Naive B cell (primary cell): ENCODE results near the gene SERTAD1. TPM values are rescaled to one million over a fixed set of nuclear protein-coding genes. Genes with fewer than 3 reads are reported as not detected.

Source experiments
- ATAC-seq, 2 donors: fragments of 150-1000 bp; cut with Tn5 transposase; 2 replicates each; pipeline ENCODE4 v1.10.0; 2021; ENCODE audit warnings: low read depth in 2 of 2, mild to moderate bottlenecking in 2 of 2, moderate library complexity in 2 of 2
- DNase-seq: peaks from one replicate; pipeline ENCODE4 v3.0.0; 2022
- H3K27ac Mint-ChIP-seq, 6 donors: one replicate each; pipeline ENCODE4 v1.8.0; 2020 to 2022; ENCODE audit warnings: mild to moderate bottlenecking in 6 of 6, mixed read lengths in 6 of 6, moderate library complexity in 5 of 6, inconsistent platforms in 2 of 6
- H3K27me3 Mint-ChIP-seq, 3 donors: one replicate each; pipeline ENCODE4 v1.8.0; 2021 to 2022; ENCODE audit warnings: mixed read lengths in 3 of 3, mild to moderate bottlenecking in 1 of 3
- H3K36me3 Mint-ChIP-seq, 2 donors: one replicate each; pipeline ENCODE4 v1.8.0; 2020 to 2022; ENCODE audit warnings: mixed read lengths in 2 of 2, inconsistent platforms in 1 of 2, mild to moderate bottlenecking in 1 of 2
- H3K4me1 Mint-ChIP-seq, 3 donors: one replicate each; pipeline ENCODE4 v1.8.0; 2020 to 2022; ENCODE audit warnings: mixed read lengths in 3 of 3, inconsistent platforms in 1 of 3, mild to moderate bottlenecking in 1 of 3, moderate library complexity in 1 of 3
- H3K4me3 Mint-ChIP-seq, 8 donors: one replicate each; pipeline ENCODE4 v1.8.0; 2020 to 2022; ENCODE audit warnings: mild to moderate bottlenecking in 8 of 8, mixed read lengths in 8 of 8, moderate library complexity in 8 of 8, inconsistent platforms in 2 of 8
- H3K9me3 Mint-ChIP-seq, 7 donors: one replicate each; pipeline ENCODE4 v1.8.0; 2020 to 2022; ENCODE audit warnings: mixed read lengths in 7 of 7, mild to moderate bottlenecking in 5 of 7, inconsistent platforms in 2 of 7, moderate library complexity in 1 of 7
- polyA plus RNA-seq, 6 donors: library from polyadenylated mRNA; unstranded; fragments of 300-500 nt; fragmentation: Illumina TruSeq; gene quantifications; one replicate each; pipeline ENCODE4 v1.2.3, GENCODE V29; 2021; ENCODE audit warnings: low read depth in 6 of 6

SERTAD1 gene
- polyA plus RNA-seq, 6 donors from 2014 or later: 8.7 to 23.0 (median 13.0) TPM

GRCh38 chr19:40383668-40384248 lies 42.0 kb downstream of the SERTAD1 start:
- no peak for ATAC-seq
- Mint-ChIP-seq H3K36me3 (no peaks in the 10 kb centered on the region), H3K4me3 (no peak overlapping the region), H3K9me3 (no peaks in the 10 kb centered on the region), H3K27me3 (peaks cover 0 to 8% (median 8%) of the 10 kb centered on the region in 3 donors), H3K4me1 (peaks cover 0 to 4% (median 0%) of the 10 kb centered on the region in 3 donors), H3K27ac (peak overlapping the region in 1 of 6 donors; percentile 28)
- no peak for DNase-seq

GRCh38 chr19:40381321-40381720 lies 44.5 kb downstream of the SERTAD1 start:
- Mint-ChIP-seq H3K4me1 (peaks cover 0 to 4% (median 0%) of the 10 kb centered on the region in 3 donors), H3K36me3 (no peaks in the 10 kb centered on the region), H3K9me3 (no peaks in the 10 kb centered on the region), H3K27ac (no peak overlapping the region), H3K27me3 (peaks cover 0 to 8% (median 0%) of the 10 kb centered on the region in 3 donors), H3K4me3 (no peak overlapping the region)
- no peak for ATAC-seq
- DNase-seq: no peak

- H3K4me3 Mint-ChIP-seq: no peak overlapping the region
- no peaks in the 10 kb centered on the region for H3K9me3 Mint-ChIP-seq
- ATAC-seq (no peak), DNase-seq (no peak)
- peak overlapping the region in 1 of 6 donors; percentile 70 for H3K27ac Mint-ChIP-seq
- H3K36me3 Mint-ChIP-seq: no peaks in the 10 kb centered on the region
- peaks cover 0 to 4% (median 0%) of the 10 kb centered on the region in 3 donors for H3K4me1 Mint-ChIP-seq
- peaks cover 0 to 7% (median 0%) of the 10 kb centered on the region in 3 donors for H3K27me3 Mint-ChIP-seq
Measured at GRCh38 chr19:40380199-40381037, 45.4 kb downstream of the SERTAD1 start.

- Mint-ChIP-seq H3K4me3 (no peak overlapping the region), H3K36me3 (peaks cover 0 to 4% of the 10 kb centered on the region in 2 donors), H3K27me3 (no peaks in the 10 kb centered on the region), H3K27ac (no peak overlapping the region), H3K9me3 (no peaks in the 10 kb centered on the region), H3K4me1 (peaks cover 0 to 6% (median under 1%) of the 10 kb centered on the region in 3 donors)
- ATAC-seq: no peak
- no peak for DNase-seq
Measured at GRCh38 chr19:40379446-40380198, 46.2 kb downstream of the SERTAD1 start.

GRCh38 chr19:40378509-40378908 lies 47.3 kb downstream of the SERTAD1 start:
- Mint-ChIP-seq H3K4me3 (no peak overlapping the region), H3K27ac (no peak overlapping the region), H3K36me3 (peaks cover 0 to 9% of the 10 kb centered on the region in 2 donors), H3K27me3 (no peaks in the 10 kb centered on the region), H3K9me3 (no peaks in the 10 kb centered on the region), H3K4me1 (peaks cover 0 to 8% (median 4%) of the 10 kb centered on the region in 3 donors)
- ATAC-seq (peak in 1 of 2 donors; percentile 25), DNase-seq (no peak)

- no peaks in the 10 kb centered on the region for H3K9me3 Mint-ChIP-seq
- H3K36me3 Mint-ChIP-seq: peaks cover 0 to 9% of the 10 kb centered on the region in 2 donors
- no peak for ATAC-seq
- H3K27ac Mint-ChIP-seq: no peak overlapping the region
- DNase-seq: no peak
- H3K4me3 Mint-ChIP-seq: no peak overlapping the region
- H3K4me1 Mint-ChIP-seq: peaks cover 0 to 8% (median 4%) of the 10 kb centered on the region in 3 donors
- no peaks in the 10 kb centered on the region for H3K27me3 Mint-ChIP-seq
Measured at GRCh38 chr19:40377876-40378385, 47.9 kb downstream of the SERTAD1 start.

- H3K4me3 Mint-ChIP-seq: no peak overlapping the region
- H3K36me3 Mint-ChIP-seq: peaks cover 0 to 9% of the 10 kb centered on the region in 2 donors
- H3K4me1 Mint-ChIP-seq: peaks cover 1 to 6% (median 4%) of the 10 kb centered on the region in 3 donors
- H3K9me3 Mint-ChIP-seq: no peaks in the 10 kb centered on the region
- no peaks in the 10 kb centered on the region for H3K27me3 Mint-ChIP-seq
- DNase-seq (no peak), ATAC-seq (no peak)
- H3K27ac Mint-ChIP-seq: no peak overlapping the region
Measured at GRCh38 chr19:40376286-40376862, 49.4 kb downstream of the SERTAD1 start.

GRCh38 chr19:40374084-40374483 lies 51.7 kb downstream of the SERTAD1 start:
- peaks cover 1 to 4% (median 4%) of the 10 kb centered on the region in 3 donors for H3K4me1 Mint-ChIP-seq
- H3K27me3 Mint-ChIP-seq: no peaks in the 10 kb centered on the region
- peaks cover 0 to 9% of the 10 kb centered on the region in 2 donors for H3K36me3 Mint-ChIP-seq
- DNase-seq (no peak), ATAC-seq (no peak)
- H3K27ac Mint-ChIP-seq: peak overlapping the region in 1 of 6 donors; percentile 55
- no peak overlapping the region for H3K4me3 Mint-ChIP-seq
- H3K9me3 Mint-ChIP-seq: no peaks in the 10 kb centered on the region

GRCh38 chr19:40371802-40372122 lies 54.0 kb downstream of the SERTAD1 start:
- DNase-seq (no peak), ATAC-seq (no peak)
- Mint-ChIP-seq H3K36me3 (peaks cover 0 to 9% of the 10 kb centered on the region in 2 donors), H3K4me3 (no peak overlapping the region), H3K4me1 (peaks cover 1 to 4% (median 4%) of the 10 kb centered on the region in 3 donors), H3K27me3 (no peaks in the 10 kb centered on the region), H3K27ac (no peak overlapping the region), H3K9me3 (no peaks in the 10 kb centered on the region)

Other genes starting within 250 kb of the SERTAD1 start
- 1 to 10 TPM in 1 of 6 donors, under 1 TPM in 2, not detected in 3; 0.13 to 1.3 (median 0.21) TPM for gene MAP3K10, start 234.6 kb downstream of the SERTAD1 start, polyA plus RNA-seq
- gene TTC9B, start 207.6 kb downstream of the SERTAD1 start, polyA plus RNA-seq: not detected
- not detected for gene CCNP, start 199.3 kb downstream of the SERTAD1 start, polyA plus RNA-seq
- 10 to 100 TPM; 24.2 to 34.3 (median 30.8) TPM for gene AKT2, start 140.6 kb downstream of the SERTAD1 start, polyA plus RNA-seq
- gene C19orf47, start 77.6 kb downstream of the SERTAD1 start, polyA plus RNA-seq: 10 to 100 TPM in 1 of 6 donors, 1 to 10 TPM in 5; 6.2 to 14.0 (median 8.5) TPM
- 10 to 100 TPM; 28.2 to 46.5 (median 37.2) TPM for gene PLD3, start 77.3 kb downstream of the SERTAD1 start, polyA plus RNA-seq
- not detected for gene HIPK4, start 35.8 kb downstream of the SERTAD1 start, polyA plus RNA-seq
- under 1 TPM in 4 of 6 donors, not detected in 2; 0.05 to 0.38 (median 0.23) TPM for gene PRX, start 12.6 kb downstream of the SERTAD1 start, polyA plus RNA-seq
- 10 to 100 TPM in 5 of 6 donors, 1 to 10 TPM in 1; 9.8 to 17.6 (median 13.3) TPM for gene SERTAD3, start 18.3 kb upstream of the SERTAD1 start, polyA plus RNA-seq
- gene BLVRB, start 39.8 kb upstream of the SERTAD1 start, polyA plus RNA-seq: 10 to 100 TPM in 5 of 6 donors, 1 to 10 TPM in 1; 5.3 to 35.3 (median 24.5) TPM
- gene SPTBN4, start 41.0 kb upstream of the SERTAD1 start, polyA plus RNA-seq: not detected
- gene SHKBP1, start 150.9 kb upstream of the SERTAD1 start, polyA plus RNA-seq: 100 to 1,000 TPM; 125 to 196 (median 152) TPM
- gene LTBP4, start 175.4 kb upstream of the SERTAD1 start, polyA plus RNA-seq: 10 to 100 TPM in 5 of 6 donors, 1 to 10 TPM in 1; 9.6 to 18.1 (median 14.5) TPM